IPS-NIHi11 (cell line): Measurements from ENCODE around the gene UFD1.

Experiments used
- DNase-seq: peaks from one replicate; pipeline ENCODE4 v3.0.0; 2012; ENCODE audit warnings: mixed read lengths, low spot score

Gene UFD1

DNA sequence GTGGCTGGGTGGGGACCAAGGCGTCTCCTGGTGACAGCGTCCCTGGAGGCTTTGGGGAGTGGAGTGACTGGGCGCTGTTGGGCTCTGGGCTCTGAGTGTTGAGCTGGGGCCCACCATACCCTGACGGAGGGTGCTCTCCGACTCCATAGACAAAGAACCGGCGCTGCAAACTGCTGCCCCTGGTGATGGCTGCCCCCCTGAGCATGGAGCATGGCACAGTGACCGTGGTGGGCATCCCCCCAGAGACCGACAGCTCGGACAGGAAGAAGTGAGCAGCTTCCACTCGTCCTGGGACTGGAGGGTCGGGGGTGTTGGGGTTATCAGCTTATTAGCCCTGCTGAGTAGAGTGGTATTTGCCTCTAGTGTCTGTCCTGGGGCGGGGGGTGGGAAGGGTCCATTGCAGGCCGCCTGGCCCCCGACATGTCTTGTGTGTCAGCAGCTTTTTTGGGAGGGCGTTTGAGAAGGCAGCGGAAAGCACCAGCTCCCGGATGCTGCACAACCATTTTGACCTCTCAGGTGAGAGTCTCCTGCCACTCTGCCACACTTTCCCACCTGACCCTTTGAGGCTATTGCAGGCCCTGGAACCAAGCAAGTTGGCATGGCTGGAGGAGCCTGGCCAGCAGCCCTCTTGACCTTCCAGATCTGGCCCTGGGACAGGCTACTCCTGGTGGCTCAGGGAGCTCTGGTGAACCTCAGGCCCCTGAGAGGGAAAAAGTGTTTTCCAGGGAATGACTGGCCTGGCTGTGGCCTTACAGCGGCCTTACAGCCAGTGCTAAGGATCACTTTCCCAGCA is 37.6 kb upstream of the UFD1 start:
- DNase-seq, result peak; percentile 5

GRCh38 chr22:19515654-19516377 is 36.8 kb upstream of the UFD1 start:
- DNase-seq, result peak; percentile 4

GRCh38 chr22:19514831-19515565 is 36.0 kb upstream of the UFD1 start:
- peak; percentile 3 for DNase-seq

GRCh38 chr22:19513823-19514222 is 34.8 kb upstream of the UFD1 start:
- no peak for DNase-seq

- no peak for DNase-seq
These were observed 31.9 kb upstream of the UFD1 start for GRCh38 chr22:19510919-19511341.

DNA sequence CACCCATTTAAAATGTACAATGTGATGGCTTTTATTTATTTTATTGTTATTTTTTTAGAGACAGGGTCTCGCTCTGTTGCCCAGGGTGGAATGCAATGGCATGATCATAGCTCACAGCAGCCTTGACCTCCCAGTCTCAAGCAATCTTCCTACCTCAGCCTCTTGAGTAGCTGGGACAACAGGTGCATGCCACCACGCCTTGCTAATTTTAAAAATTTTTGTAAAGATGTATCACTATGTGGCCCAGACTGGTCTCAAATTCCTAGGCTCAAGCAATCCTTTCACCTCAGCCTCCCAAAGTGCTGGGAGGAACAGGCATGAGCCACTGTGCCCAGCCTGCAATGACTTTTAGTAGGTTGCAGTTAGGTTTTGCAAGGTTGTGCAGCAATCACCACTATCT is 30.9 kb upstream of the UFD1 start:
- no peak for DNase-seq

- DNase-seq, result no peak
These were observed 30.2 kb upstream of the UFD1 start for GRCh38 chr22:19509191-19509590.

DNA sequence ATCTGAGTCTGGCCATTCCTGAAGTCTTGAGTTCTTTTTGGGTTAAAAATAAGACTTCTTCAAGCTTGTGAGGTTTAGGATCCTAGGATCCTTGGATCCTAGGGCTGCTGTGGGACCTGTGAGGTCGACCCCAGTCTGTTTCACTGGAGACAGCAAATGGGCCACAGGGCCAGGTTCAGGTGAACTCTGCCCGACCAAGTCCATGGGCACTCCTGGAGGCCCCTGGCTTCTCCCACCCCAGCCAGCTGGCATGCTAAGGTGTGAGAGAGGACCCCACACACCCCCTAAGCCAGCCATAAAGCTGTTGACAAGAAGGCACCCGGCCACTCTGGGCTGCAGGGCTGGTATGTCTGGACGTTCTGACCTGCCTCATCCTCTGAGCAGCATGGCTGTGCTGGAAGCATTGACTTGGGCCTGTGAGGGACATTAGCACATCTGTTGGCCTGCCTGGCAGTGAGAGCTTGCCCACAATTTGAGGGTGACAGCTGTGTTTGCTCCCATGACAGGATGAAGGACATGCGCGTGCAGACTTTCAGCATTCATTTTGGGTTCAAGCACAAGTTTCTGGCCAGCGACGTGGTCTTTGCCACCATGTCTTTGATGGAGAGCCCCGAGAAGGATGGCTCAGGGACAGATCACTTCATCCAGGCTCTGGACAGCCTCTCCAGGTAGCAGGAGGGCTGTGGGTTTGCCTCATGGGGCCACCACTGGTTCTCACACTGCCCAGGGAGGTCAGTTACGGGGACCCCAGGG is 29.2 kb upstream of the UFD1 start:
- no peak for DNase-seq

GRCh38 chr22:19507534-19507861 is 28.5 kb upstream of the UFD1 start:
- DNase-seq, result no peak

- no peak for DNase-seq
These were observed 27.2 kb upstream of the UFD1 start for GRCh38 chr22:19506212-19506611.

- DNase-seq, result no peak
These were observed 26.7 kb upstream of the UFD1 start for GRCh38 chr22:19505735-19506126.

DNA sequence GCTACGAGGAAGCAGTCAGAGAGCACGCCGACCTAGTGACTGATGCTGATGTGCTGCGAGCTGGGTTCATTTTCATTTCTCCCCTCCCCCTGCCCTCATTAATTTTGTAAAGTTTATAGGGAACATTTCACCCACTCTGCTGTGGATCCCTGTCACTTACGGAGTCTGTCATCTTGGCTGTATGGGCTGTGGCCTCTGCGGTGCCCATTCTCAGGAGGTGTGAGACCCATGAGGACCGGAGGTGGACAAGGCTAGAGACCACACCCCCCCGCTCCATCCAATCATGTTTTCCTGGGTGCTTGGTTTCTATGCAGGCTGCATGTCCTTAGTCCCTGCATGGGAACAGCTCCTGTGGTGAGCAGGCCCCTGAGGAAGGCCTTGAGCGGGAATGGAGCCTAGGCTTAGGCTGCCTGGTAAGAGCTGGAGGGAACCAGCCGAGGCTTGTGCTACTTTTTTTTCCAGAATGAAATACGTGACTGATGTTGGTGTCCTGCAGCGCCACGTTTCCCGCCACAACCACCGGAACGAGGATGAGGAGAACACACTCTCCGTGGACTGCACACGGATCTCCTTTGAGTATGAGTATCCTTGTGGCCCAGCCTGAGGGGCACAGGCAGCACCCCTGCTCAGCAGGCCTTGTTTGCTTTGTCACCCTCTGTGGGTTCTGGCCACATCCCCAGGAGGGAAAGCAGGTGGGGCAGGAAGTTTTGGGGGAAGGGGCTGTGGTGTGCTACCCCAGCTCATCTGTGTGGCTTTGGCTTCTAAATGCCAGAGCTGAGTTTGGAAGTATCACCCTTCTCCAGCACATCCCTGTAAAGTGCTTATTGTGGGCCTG is 26.1 kb upstream of the UFD1 start:
- no peak for DNase-seq

- no peak for DNase-seq
These were observed 24.9 kb upstream of the UFD1 start for GRCh38 chr22:19503869-19504268.

DNA sequence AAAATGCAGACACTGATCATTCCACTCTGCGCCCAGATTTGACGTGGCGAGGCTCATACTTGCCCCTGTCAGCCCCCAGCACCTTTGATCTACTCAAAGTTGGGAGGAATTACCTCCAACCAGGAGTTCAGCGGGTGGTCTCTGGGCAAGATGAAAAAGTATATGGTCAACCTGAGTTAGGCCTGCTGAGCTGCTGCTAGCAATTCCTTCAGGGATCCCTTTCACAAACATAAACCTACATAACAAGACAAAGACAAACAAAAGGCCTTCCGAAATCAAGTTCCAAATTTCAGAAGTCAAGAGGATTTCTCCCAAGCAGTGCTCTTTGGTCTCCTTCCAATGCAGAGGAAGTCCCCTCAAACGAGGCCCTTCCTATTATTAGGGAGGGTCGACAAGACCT is 24.4 kb upstream of the UFD1 start:
- no peak for DNase-seq

- DNase-seq, result no peak
These were observed 23.0 kb upstream of the UFD1 start for GRCh38 chr22:19501897-19502447.

DNA sequence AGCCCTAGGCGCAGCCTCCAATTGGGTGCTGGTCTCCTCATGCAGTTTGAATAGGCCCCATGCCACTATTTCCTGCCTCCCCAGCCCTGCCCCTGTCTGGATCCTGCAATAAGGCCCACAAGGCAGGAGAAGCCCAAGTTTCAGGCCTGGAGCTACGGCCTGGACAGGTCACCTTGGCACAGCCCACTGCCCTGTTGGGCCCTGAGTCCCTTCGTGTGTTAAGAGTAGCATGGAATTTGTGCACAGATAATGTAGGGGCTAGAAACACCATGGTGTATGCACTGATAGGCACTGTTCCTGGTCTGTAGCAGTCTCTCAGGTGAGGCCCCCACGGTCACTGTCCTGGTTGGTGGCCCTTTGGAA is 20.9 kb upstream of the UFD1 start:
- no peak for DNase-seq

DNA sequence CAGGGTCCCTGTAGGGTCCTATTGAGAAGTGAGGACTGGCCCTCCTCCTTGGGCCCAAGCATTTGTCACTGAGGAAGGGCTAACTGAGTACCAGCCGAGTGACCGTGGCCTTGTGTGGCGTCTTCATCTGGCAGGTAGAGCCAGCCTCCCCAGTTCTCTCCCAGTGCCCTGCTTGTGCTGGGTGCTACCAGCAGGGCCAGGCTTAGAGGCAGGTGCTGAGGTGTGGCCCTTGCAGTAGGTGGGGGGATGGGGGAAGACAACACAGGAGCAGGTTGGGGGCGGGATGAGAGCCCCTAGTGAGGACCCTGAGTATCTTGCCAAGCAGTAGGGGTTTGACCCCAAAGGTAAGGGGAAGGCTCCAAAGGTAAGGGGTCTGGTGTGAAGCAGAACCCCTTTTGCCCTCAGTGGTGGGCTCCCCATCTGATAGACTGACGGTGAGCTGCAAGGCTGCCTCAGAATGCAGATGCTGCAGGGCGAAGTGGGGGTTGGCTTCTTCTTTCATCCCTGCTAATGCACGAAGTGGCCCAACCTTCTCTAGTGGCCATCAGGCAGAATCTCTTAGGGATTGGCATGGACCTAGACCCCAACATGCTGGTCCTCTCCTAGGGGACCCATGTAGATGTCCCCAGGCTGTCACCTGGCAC is 20.4 kb upstream of the UFD1 start:
- DNase-seq, result no peak

GRCh38 chr22:19498866-19499190 is 19.8 kb upstream of the UFD1 start:
- DNase-seq, result no peak

DNA sequence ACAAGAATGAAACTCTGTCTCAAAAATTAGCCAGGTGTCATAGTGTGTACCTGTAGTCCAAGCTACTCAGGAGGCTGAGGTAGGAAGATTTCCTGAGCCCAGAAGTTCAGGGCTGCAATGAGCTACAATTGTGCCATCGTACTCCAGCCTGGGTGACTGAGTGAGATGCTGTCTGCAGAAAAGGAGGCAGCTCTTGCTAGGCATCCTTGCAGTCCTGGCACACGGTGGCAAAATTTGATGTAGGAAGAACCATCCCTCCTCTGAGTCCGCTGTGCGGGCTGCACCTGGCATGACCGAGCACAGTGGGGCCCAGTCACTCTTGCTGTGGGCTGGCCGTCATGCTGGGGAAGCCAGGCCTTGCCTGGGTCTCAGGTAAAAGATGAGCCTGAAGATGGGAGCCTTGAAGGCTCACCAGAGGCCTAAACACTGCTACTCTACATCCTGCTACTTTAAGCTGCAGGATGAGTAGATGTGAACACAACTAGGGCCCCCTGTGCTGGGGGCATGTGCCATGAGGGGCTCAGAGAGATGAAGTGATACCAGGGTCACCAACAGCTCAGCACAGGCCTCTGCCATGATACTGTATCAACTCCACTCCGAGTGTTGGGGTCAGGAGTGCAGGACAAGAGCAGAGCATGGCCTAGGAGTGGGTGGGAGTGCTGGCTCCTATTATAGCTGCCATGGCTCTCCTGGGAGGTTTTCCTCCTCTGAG is 19.3 kb upstream of the UFD1 start:
- DNase-seq, result no peak

GRCh38 chr22:19497245-19497644 is 18.3 kb upstream of the UFD1 start:
- no peak for DNase-seq
